Cardiac muscle cell (in vitro differentiated cells and primary cell): ENCODE measurements around the gene CYP26B1. TPM values are rescaled to one million over a fixed set of nuclear protein-coding genes. Genes with fewer than 3 reads are reported as not detected.
A peak's percentile ranks its signal among the peaks of the same experiment; 100 is the strongest.

Experiments
- DNase-seq, 2 donors: peaks; one replicate each; pipeline versions ENCODE4 v3.0.0 to v3.0.0-alpha.2; 2010 to 2017; ENCODE audit warnings: low read depth in 1 of 2, low spot score in 1 of 2
- H3K27ac ChIP-seq: fragments of 200-600 bp; sonication (generic); 2 replicates; pipeline ENCODE4 v1.5.1; 2016
- H3K27me3 ChIP-seq: fragments of 200-600 bp; sonication (generic); 2 replicates; pipeline ENCODE4 v1.6.0; 2016; ENCODE audit warnings: control low read depth
- H3K36me3 ChIP-seq: fragments of 200-600 bp; sonication (generic); 2 replicates; pipeline ENCODE4 v1.5.1; 2016; ENCODE audit warnings: control low read depth
- H3K4me1 ChIP-seq: fragments of 200-600 bp; sonication (generic); 2 replicates; pipeline ENCODE4 v1.8.1; 2017; ENCODE audit warnings: low read depth, mild to moderate bottlenecking, mixed run types
- H3K4me3 ChIP-seq: fragments of 200-600 bp; sonication (generic); 2 replicates; pipeline ENCODE4 v1.5.1; 2016; ENCODE audit warnings: mild to moderate bottlenecking
- H3K9me3 ChIP-seq: fragments of 200-600 bp; sonication (generic); 2 replicates; pipeline ENCODE4 v1.5.1; 2017; ENCODE audit warnings: low read depth, mild to moderate bottlenecking, control low read depth
- polyA plus RNA-seq: library from polyadenylated mRNA; unstranded; fragments of >200 nt; fragmentation: Nextera tagmentation; extraction: Ambion mirVana; gene quantifications from 2 replicates; pipeline ENCODE4 v1.2.1, GENCODE V29; 2016
- total RNA-seq: library from RNA; depleted of rRNA; stranded (reverse); fragments of >200 nt; gene quantifications from 2 replicates; pipeline ENCODE4 v1.2.3, GENCODE V29; 2016
- TF ChIP-seq, protein P1 (sequence below): IDR thresholded peaks from 2 replicates; pipeline ENCODE4 v1.5.1; 2012; ENCODE audit warnings: low read depth, mild to moderate bottlenecking, low read length

Gene CYP26B1
- total and polyA plus RNA-seq, 2 experiments from 2014 or later, result 1.2 to 3.1 TPM

DNA sequence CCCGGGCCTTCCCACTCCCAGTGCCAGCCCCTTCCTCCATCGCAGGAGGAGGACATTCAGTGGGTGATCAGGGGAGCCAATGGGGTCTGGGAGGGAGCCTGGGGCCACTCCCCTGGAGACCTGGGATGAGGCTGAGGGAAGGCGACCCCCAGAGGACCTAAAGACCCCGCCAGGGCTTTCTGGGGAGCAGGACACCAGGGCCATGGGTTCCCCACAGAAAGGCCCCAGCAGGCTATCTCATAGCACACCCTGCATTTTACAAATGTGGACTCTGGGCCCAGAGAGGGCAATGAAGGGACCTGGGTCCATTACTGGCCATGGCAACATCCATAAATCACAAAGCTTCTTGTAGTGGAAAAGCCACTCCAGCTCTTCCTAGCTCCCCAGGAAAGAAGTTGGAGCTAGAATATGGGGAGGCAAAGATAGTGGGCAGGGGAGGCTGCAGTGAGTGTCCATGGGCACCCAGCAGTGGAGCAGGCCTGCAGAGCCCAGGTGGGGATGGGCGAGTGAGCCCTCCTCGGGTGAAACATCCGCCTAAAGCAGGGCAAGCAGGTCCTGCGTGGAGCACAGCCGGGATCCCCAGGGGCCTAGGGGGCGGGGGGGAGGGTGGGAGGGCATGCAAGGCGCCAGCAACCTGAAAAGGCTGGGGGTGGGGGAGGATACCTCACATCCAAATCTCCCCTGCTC is 13.8 kb downstream of the CYP26B1 start:
- DNase-seq, result no peak
- Histone ChIP-seq H3K27me3 (peaks cover 6% of the 10 kb centered on the region), H3K9me3 (no peaks in the 10 kb centered on the region), H3K4me3 (no peak overlapping the region), H3K27ac (no peak overlapping the region), H3K36me3 (no peaks in the 10 kb centered on the region), H3K4me1 (no peaks in the 10 kb centered on the region)
- TF ChIP-seq, protein P1, sequence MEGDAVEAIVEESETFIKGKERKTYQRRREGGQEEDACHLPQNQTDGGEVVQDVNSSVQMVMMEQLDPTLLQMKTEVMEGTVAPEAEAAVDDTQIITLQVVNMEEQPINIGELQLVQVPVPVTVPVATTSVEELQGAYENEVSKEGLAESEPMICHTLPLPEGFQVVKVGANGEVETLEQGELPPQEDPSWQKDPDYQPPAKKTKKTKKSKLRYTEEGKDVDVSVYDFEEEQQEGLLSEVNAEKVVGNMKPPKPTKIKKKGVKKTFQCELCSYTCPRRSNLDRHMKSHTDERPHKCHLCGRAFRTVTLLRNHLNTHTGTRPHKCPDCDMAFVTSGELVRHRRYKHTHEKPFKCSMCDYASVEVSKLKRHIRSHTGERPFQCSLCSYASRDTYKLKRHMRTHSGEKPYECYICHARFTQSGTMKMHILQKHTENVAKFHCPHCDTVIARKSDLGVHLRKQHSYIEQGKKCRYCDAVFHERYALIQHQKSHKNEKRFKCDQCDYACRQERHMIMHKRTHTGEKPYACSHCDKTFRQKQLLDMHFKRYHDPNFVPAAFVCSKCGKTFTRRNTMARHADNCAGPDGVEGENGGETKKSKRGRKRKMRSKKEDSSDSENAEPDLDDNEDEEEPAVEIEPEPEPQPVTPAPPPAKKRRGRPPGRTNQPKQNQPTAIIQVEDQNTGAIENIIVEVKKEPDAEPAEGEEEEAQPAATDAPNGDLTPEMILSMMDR, result no peak

DNA sequence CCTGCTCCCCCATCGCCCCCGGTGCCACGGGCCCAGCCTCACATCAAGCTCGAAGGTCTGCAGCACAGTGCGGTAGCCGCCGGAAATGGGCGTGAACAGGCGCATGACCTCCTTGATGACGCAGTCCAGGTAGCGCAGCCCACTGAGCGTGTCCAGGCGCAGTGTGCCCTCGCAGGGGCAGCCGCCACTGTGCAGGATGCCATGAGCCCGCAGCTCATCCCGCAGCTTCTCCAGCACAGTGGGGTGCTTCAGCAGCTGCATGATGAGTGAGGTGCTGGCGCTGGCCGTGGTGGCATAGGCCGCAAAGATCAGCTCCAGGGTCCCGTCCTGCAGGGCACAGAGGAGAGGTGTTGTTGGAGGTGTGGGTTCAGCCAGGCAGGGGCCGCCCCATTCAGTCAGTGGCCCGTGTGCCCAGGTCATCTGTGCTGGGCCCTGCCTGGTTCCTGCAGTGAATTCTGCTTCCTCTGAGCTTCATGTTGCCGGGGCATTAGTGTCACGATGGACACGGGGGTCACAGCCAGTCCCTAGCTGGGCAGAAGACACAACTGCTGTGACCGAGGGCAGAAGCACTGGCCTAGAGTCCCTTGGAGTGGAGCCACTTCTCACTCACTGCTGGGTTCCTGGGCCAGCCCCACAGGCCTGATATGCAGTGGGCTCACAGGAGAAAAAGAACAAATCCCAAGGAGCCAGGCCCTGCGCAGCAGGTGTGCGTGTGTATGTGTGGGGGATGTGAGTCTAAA is 14.5 kb downstream of the CYP26B1 start:
- TF ChIP-seq, protein P1, result no peak
- Histone ChIP-seq H3K4me1 (no peaks in the 10 kb centered on the region), H3K27me3 (peaks cover 6% of the 10 kb centered on the region), H3K36me3 (no peaks in the 10 kb centered on the region), H3K4me3 (no peak overlapping the region), H3K27ac (no peak overlapping the region), H3K9me3 (no peaks in the 10 kb centered on the region)
- DNase-seq, result no peak

DNA sequence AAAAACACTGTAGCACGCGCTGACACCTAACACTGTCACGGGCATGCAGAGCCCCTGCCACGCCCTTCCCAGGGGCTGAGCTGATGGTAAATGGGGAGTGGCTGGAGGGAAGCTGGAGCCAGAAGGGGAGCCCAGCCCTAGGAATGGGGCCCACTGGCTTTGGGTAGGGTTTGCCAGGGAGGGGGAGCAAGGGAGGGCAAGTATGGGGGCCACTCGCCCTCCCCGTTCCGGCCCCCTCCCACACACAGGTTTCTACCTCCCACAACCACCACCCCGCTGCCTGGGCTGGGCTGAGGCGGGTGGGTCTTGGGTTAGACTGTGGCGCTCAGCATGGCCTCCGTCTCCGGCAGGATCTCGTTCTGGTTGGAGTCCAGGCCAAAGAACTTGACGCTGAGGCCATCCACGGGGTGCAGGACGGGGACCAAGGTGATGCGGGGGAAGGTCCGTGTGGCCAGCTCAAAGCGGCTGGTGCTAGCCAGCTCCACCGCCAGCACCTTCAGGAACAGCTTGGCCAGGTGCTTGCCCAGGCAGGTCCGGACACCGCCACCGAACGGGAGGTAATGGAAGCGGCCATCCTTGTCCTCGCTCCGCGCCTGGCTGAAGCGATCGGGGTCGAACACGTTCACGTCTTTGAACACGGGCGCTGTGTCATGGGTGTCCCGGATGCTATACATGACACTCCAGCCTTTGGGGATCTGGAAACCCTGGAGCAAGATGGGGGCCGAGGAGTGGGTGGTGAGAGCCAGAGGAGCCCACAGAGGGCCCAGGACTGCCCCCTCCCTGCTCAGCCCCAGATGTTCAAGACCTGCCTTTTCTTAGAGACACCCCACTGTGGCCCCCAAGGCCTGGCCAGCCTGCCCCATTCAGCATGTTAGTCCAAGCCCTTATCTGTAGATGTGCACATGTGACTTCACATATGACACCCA is 15.5 kb downstream of the CYP26B1 start:
- no peak overlapping the region for H3K4me3 ChIP-seq
- TF ChIP-seq, protein P1, result no peak
- H3K36me3 ChIP-seq, result no peaks in the 10 kb centered on the region
- DNase-seq, result no peak
- H3K9me3 ChIP-seq, result no peaks in the 10 kb centered on the region
- H3K4me1 ChIP-seq, result no peaks in the 10 kb centered on the region
- H3K27ac ChIP-seq, result no peak overlapping the region
- peaks cover 6% of the 10 kb centered on the region for H3K27me3 ChIP-seq

DNA sequence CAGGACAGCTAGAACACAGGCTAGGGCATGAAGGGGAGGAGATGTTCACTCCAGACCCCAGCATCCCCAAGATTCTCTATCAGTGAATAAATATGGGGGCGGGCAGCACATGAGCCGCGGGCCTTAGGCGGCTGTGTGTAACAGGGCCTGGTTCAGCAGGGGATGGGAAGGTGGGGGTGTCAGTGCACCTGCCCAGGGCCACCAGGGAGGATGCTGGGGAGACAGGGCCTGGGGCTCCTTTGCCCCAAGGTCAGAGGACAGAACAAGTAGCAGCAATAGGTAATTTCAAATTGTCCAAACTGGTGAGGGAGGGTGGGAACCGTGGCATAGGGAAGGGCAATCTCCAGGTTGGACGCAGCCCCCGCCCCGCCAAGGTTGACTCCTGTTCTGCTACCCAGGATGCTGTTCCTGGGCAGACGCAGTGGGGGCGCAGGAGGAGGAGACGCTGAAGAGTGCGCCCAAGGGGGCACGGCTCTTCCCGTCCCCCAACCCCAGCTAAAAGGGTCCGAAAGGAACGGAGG is 16.2 kb downstream of the CYP26B1 start:
- TF ChIP-seq, protein P1, result no peak
- H3K27me3 ChIP-seq, result peaks cover 6% of the 10 kb centered on the region
- no peak for DNase-seq
- no peaks in the 10 kb centered on the region for H3K9me3 ChIP-seq
- H3K36me3 ChIP-seq, result no peaks in the 10 kb centered on the region
- H3K4me1 ChIP-seq, result no peaks in the 10 kb centered on the region
- no peak overlapping the region for H3K4me3 ChIP-seq
- no peak overlapping the region for H3K27ac ChIP-seq

DNA sequence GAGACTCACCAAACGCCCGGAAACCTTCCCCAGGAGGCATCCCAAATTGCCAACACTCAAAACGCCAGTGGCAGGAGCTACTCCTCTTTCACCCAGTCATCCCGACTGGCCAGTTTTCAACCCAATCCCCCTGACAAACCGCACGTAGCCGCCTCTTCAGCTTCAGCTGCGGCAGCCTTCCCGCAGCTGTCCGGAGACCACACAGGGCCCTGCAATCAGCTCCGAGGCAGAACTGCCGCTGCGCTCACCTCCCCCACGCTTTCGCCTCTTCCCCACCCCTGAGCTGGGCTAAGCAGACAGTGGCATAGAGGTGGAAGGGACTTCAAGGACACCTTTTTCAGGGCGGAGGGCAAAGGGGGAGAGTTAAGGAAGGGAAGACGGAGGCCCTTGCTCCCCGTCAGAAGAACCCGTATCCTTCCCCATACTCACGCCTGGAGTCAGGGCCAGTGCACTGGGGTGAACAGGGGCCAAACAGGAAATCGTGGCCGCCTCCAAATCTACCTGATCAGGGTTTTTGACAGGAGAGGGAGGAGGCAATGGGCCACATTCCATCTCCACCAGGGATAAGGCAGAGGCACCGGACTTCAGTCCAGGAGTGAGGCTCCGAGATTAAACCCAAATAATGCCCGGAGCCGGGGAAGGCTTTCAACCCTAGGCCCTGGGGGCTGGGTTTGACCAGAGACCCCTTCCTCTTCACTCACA is 16.9 kb downstream of the CYP26B1 start:
- no peaks in the 10 kb centered on the region for H3K4me1 ChIP-seq

More for the DNA sequence above, 16.9 kb downstream of the CYP26B1 start:
- H3K36me3 ChIP-seq, result no peaks in the 10 kb centered on the region
- TF ChIP-seq, protein P1, result no peak
- no peak overlapping the region for H3K27ac ChIP-seq
- H3K9me3 ChIP-seq, result no peaks in the 10 kb centered on the region
- peak in 1 of 2 donors; percentile 30 for DNase-seq
- H3K4me3 ChIP-seq, result no peak overlapping the region
- peaks cover 6% of the 10 kb centered on the region for H3K27me3 ChIP-seq
